Limb (tissue), 2 donors: Measurements from ENCODE around the gene AFAP1.

Experiments used
- DNase-seq, 2 donors: peaks; one replicate each; pipeline ENCODE4 v3.0.0-alpha.2; 2016; ENCODE audit errors: extremely low spot score in 2 of 2

Gene AFAP1

DNA sequence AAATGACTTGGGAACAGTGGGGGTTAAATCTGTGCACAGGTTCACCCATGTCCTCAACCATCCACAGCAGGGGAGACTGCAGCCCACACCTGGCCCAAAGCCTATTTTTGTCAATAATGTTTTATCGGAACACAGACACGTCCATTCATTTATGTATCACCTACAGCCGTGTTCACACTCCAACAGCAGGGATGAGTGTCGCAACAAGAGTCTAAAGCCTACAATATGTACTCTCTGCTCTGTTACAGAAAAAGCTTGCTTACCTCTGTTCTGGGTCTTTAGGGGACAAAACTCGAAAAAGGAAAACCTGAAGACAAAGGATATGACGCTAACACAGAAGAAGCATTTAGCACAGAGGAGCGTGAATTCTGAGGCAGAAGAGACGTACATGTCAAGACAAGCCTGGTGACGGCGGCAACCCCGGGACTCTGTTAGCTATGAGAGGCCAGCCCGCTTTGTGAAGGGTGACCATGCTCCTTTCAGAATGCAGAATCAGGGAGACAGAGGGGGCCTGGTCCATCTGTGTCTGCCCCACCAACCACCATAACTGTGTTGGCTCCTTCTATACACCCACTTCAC lies 45.5 kb downstream of the AFAP1 start:
- no peak for DNase-seq

DNA sequence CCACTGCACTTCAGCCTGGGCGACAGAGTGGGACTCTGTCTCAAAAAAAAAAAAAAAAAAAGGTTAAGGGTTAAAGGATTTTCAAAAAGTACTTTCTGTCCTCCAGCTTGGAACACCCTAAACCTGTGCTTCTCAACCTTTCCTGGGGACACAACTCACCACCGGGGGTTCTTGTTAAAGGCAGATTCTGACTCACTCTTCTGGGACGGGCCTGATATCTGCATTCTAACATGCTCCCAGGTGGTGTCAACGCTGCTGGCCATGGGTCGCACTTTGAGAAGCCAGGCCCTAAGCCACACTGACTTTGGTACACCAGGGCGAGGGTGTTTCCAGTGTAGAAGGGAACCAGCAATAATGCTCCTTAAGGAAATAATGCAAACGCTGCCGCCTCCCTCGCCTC lies 46.1 kb downstream of the AFAP1 start:
- no peak for DNase-seq

DNA sequence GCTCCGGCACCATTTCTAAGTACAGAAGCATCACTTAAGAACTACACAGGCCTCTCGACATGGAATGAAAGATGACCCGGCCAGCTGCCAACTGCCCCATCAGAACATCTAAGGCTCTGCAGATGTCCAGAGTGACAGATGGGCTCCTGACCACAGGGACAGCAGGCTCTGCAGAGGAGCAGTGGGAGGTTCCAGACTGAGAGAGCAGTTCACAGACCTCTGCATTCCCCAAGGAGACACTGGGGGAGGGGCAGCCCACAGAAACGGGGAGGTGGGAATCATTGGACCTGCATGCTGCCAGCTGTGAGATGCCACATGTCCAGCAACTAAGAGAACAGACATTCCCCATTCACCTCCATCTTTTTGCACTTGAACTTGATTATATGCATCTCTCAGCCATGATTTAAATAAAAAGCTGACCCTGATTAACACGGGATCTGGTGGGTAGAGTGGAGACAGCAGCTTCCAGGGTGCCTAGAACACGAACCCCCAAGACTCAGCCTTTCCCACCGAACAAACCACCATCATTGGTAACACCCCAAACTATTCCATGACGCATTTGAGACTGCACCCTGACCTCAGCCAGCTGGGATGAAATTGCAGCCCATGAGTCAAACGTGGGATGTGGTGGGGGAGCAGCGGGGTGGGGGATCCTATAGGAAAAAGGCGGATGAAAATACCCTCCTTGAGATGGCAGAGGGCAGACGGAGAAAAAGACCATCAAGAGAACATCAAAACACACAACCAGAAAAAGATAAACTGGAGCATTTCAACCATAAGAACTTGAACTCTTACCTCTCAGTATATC lies 47.2 kb downstream of the AFAP1 start:
- DNase-seq: peak in 1 of 2 donors; percentile 62

DNA sequence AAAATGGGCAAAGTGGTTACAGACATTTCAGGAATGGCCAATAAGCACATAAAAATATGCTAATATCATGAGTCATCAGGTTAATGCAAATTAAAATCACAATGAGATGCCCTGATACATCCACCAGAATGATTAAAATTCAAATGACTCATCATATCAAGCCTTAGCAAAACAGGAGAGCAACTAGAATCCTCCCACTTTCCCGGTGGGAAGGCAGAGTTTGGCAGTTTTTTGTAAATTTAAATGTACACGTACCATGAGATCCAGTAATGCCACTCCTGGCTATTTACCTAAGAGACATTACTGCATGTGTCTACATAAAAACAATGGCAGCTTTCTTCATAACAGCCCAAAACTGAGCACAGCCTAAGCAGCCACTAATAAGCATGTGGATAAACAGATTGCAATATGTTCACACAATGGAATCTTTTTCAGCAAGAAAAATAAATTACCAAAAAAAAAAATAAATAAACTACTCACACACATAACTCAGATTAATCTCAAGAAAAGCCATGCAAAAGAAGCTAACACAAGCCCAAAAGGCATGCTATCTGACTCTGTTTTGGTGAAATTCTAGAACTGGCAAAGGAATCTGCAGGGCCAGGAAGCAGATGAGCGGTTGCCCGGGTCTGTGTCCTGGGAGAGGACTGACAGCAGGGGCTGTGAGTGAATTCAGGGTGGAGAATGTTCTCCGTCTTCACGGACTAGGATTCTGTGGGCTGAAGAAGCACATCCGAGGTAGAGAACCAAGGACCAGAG lies 48.8 kb downstream of the AFAP1 start:
- DNase-seq: no peak

DNA sequence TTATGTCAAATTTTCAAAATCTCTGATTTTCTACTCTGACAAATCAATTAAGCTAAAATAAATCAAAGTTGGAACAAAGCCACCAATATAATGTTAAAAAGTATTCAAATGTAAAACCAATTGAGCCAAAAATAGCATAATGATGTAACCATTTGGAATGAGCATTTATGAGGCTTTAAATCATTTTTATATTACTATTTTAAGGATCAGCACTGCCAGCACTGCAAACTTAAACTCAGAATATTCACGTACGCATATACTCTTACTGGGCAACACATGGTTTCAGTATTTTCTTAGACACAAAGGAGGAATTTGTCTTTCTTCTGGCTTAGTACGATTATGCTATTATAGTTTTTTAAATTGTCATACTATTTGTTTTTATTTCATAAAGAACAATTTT lies 52.2 kb downstream of the AFAP1 start:
- DNase-seq: peak in 1 of 2 donors; percentile 70

DNA sequence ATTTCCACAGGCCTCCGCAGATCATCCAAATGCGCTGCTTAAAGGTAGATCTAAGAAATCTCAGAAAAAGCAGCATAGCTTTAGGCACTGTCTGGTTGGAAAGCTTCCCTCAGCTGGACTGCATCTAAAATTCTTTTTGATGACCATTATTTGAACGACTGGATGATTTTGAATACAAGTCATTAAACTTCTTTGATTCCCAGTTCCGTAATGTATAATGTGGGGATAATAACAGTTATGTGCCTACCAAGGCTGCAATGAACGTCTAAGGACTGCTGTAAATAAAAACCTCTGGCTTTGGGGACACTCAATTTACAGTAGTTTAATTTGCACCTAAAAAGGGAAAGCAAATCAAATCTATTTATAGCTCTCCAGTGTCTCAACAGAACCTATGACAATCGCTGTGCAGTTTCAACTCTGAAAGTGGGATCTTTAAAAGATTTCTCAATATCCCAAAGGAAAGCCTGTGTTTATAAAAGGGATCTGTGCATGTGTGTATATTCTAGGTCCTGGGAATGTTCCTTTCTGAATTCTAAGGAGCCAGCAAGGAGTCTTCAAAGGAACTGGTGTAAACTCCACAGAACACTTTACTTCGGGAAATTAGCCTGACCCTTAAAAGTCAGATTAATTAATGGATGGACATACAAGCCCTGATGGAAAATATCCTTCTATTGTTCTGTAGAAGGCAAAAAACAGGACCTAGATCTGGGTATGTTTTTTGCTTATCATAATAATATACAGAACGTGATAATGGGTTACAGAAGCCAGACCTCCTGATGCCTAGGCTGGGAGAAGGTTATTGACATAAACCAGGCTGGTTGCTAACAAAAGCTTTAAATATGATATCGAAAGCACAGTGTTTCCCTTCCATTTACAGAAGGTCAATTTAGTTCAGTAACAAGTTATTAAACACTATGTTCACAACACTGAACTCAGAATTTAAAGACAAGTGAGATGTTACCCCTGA lies 53.4 kb downstream of the AFAP1 start:
- DNase-seq: no peak

DNA sequence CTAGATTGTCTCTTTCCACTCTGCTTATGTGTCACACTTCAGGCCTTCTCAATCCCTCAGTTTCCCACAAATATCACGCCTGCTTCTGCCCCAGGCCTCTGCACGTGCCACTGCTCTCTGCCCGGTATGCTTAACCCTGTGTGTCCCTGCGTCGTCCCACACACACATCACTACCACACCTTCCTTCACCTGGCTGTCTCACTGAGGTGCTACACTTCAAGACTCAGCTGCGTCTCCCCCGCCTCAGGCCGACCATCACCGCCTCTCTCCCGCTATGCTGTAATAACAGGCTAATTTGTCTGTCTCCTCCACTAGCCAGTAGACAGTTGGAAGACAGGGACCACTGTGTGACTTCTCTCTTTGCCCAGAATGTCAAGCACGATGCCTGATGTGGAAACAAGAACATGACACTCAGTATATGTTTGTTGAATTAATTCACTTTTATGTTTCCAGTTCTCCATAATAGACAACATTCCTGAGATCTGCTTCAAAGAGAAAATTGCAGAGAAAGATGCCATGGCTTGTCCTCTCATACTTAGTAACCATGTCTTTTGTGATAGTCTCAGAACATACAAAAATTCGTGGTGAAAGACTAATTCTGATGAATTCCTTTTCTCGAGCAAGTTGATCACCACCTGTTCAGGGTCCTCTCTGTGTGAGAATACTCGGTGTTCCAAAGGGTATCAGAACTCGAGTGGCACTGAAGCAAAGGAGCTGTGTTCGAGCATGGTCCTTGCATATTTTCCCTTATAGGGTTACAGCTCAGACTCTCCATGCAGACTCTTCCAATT lies 54.2 kb downstream of the AFAP1 start:
- no peak for DNase-seq

DNA sequence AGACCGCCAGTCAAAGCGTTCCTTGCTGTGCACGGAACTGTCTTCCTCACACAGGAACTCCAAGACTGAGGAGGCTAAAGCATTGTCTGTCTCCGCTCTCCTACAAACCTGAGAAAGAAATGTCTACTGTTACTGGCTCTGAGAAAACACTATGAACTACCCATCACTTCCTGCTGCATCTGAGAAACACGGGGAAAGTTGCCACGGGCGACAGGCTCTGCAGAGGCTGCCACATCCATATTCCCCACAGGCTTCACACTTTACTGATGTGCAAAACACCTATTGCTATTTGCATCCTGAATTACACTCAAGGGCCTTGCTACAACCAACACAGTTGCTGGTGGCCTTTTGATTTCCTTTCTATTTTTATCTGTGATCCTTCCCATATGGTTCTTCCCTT lies 59.0 kb downstream of the AFAP1 start:
- no peak for DNase-seq

DNA sequence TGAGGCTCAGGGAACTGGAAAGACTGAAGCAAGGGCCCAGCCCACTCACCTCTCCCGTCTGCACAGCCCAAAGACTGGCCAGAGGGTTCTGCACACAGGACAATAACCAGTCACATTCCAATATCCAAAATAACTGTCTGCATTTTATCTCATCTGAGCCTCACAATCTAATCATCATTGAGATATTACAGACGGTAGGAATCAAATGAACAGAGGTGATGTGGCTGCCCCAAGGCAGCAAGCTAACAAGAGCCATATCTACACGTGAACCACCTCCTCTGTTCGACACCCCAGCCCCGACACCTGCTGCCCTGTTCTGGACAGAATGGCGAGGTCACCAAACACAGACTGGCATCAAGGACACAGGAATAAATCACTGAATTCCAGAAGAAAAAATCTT lies 60.5 kb downstream of the AFAP1 start:
- DNase-seq: no peak

DNA sequence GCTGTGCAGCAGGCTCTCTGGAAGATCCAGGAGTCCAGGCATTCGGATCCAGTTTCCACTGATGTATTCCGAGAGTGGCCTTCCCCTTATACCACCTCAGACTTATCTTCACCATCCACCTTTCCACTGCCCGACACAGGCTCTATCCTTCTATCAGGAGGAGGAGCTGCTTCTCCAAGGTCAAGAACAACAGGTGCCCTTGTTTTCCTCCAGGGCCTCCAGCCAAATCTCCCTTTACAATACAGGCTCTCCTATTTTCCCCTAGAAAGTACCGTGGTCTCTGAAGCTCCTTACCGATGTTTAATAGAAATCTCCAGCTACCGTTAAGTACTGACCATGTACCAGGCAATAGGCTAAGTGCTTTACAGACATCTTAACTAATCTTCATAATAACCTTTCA lies 61.3 kb downstream of the AFAP1 start:
- no peak for DNase-seq

DNA sequence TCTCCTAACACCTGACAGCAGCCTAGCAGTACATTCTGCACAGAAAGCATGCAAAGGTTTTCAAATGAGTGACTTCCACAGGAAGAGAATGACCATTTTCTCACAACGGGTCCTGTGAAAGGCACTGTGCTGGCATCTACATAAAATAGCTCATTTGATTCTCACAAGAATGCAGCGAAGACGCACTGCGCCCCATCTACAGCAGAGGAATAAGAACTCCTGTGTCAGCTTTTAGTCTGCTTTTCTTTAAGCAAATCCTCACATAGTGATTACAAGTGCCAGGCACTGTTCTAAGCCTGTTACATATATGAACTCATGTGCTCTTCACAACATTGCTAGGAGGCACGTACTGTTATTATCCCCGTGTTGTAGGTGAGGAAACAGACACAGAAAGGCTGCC lies 62.5 kb downstream of the AFAP1 start:
- DNase-seq: no peak

DNA sequence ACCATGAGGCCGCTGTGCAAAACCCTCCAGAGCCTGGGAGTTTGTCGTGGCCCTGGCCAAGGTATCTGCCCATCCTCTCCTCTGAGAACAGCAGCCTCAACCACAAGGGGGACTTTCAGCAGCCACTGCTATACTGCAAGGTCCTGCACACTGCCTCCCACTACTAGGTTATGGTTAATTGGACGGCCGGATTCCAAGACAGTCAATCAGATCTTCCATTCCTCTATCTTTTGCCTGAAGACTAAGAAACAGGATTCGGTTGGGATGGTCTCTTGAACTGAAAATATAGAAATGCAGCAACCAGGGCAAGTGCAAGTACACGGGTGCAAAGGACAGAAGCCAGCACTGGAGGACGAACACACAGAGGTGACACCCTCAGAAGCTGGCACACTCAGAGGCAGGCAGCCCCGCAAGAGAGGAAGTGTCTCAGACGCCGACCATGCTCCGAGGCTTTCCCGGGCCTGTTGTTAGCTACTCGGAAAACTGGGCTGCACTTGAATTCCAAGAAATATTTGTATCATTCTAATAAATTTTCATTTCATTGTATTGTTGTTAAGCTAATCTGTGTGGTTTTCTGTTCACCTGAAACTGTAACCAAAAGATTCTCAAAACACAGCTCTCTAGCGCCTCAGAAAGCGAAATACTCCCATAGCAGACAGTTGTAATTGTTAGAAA lies 63.3 kb downstream of the AFAP1 start:
- no peak for DNase-seq

DNA sequence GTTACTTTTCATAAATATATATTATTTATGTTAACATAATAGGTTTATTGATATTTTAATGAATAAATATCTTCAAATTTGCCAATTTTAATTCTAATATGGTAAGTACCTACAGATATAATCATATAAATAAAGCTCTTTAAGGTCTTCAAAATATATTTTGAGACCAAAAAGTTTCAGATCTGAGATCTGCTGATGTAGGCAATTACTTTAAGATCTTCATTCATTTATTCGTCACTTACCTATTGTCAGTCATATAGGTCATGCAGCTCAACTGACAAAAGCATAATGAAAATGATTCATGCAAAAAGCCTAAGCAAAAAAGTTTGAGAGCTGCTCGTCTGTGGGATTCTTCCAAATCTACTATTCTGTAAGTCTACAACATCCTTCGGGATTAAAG lies 64.8 kb downstream of the AFAP1 start:
- no peak for DNase-seq

DNA sequence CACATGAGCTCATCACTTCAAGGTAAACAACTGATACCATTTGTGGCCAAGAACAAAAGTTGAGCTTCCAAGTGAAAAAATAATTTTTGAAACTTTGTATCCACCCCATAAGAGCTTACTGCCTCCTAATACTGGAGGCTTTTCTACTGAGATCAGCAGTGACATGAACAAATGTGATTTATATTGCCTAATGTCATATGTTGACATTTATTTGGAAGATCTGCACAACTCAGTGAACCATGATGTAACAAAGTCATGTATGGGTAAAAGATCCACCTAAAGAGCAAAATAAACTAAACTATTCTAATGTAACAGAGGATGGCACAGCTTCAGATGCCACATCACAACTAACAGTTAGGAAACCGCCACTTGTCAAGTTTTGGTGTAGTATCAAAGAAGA lies 65.8 kb downstream of the AFAP1 start:
- no peak for DNase-seq

DNA sequence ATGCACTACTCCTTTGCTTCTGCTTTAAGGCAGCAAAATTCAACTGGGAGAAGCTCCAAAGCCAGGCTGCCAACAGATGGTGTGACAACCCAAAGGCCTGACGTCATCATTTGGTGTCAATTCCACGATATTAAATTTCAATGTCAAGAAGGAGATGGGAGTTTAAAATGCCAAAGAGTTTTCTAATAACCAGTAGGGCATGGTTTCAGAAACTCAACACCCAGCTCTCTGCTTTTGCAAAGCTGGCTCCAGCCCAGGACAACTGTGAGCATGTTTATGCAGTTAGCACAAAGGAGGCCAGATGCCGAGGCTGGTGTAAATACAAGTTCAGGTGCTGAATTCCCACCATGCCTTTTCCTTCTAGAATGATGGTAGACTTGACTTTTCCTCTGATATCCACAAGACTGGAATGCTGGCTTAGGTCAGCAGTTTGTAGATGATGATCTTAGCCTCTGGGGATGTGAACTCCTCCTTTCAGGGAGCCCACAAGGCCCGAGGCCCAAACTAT lies 67.3 kb downstream of the AFAP1 start:
- peak; percentile 77 to 91 for DNase-seq

DNA sequence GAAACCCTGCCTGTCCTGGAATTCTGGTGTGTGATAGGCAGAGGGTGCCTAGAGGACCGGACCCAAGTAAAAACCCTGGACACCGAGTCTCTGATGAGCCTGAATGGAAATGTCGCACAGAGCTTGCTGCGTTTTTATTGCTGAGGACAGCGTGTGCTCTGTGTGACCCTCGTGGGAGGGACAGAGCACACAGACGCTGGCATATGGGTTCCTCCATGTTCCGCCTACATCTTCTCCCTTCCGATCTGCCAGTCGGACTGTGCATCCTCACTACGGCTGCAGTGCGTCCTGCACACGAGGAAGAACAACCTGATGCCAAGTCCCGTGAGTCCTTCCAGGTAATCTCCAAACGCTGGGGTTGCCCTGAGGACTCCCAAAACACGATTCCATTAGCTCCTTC lies 68.3 kb downstream of the AFAP1 start:
- DNase-seq: no peak

DNA sequence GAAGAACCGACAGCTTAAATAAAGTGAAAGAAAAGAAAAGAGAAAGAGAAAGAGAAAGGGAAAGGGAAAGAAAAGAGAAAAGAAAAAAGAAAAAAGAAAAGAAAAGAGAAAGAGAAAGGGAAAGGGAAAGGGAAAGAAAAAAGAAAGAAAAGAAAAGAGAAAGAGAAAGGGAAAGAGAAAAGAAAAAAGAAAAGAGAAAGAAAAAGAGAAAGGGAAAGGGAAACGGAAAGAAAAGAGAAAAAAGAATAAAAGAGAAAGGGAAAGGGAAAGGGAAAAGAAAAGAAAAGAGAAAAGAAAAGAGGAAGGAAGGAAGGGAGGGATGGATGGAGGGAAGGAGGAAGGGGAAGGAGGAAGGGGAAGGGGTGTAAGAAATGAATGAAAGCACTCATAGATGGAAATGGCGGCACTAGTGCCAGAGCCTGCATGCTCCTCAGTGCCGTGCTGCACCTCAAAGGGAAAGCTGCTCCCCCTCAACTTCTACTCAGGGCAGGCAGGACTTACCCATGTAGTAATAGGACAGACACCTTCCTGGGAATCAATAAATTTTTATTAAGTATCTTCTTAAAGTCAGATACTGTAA lies 70.7 kb downstream of the AFAP1 start:
- no peak for DNase-seq

DNA sequence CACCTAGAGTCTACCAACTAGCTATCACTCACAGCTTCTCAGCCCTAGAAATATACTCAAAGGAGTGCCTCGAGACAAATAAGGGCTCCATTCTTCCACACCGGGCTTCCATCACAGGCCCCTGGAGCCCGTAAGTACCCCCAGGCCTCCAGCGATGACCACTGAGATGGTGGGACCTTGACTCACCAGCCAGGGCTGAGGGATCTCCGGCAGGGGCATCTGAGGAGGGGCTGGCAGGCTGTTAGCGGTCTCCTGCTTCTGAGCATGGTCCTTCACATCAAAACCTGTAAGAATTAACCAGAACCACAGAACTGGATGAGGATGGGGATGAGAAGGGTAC lies 71.3 kb downstream of the AFAP1 start:
- no peak for DNase-seq

DNA sequence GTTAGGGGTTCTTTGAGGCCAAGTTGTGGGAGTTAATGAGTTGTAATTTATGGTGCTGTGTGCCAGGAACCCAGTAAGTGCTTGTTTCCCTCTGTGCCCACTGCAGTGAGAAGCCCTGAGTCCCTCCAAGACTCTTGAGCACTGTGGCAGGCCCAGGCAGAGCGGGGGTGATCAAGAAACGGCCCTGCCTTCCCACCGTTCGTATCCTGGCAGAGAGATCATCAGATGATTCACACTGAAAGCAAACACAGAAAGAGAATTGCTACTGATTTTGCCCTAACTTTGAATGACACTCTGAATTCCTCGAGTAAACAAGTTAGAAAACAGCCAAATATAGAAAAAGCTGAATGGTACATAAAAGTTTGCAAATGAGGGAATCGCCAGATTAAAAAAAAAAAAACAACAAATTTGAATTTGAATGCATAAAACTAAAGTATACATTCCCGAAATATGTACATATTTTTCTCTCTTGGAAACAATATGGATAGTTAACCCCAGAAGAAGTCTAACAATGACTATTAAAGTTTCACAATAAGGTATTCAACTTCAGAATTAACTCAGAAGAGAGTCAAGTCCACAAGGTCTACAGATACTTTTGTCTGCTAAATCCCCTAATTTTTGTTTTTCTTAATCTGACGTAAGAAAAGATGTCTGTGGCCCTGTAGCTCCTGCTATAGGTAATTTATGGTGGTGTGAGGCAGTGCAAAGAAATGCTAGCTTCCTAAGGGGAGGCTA lies 71.8 kb downstream of the AFAP1 start:
- DNase-seq: no peak
